Fibroblast of skin of left biceps (primary cell): ENCODE measurements around the gene CACHD1.

Experiments
- DNase-seq, 2 experiments: peaks; one replicate each; pipeline ENCODE4 v3.0.0-alpha.2; 2013; ENCODE audit warnings: low read depth in 2 of 2

CACHD1 gene

DNA sequence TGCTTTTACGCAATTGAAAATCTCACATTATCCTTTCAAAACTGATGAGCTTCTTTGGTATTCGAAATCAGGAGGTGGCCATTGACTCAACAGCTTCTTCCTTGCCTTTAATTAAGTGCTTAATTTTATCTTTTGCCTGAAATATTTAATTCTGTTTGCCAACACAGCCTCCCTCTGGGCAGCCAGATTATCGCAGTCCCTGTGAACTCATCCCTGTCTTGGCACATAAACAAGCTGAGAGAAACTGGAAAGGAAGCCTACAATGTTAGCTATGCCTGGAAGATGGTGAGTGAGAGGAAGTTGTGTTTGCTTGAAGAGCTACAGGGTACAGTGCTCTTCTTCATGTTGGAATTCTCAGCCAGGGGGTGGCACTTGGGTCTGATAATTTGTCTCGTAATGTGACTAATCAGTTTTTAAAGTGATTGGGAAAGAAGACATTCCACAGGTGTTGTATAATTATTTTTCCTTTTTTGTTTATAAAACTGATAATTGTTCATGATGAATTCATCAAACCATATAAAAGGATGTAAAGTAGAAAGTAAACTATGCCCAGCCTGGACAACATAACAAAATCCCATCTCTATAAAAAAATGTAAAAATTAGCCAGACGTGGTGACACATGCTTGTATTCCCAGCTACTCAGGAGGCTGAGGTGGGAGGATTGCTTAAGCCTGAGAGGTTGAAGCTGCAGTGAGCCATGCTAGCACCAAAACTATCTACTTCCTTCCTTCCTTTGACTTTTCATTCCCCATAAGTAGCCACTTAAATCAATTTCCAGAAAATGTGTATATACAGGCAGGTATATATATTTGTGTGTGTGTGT, 184.8 kb downstream of the CACHD1 start:
- peak in 1 of 2 experiments; percentile 4 for DNase-seq

DNA sequence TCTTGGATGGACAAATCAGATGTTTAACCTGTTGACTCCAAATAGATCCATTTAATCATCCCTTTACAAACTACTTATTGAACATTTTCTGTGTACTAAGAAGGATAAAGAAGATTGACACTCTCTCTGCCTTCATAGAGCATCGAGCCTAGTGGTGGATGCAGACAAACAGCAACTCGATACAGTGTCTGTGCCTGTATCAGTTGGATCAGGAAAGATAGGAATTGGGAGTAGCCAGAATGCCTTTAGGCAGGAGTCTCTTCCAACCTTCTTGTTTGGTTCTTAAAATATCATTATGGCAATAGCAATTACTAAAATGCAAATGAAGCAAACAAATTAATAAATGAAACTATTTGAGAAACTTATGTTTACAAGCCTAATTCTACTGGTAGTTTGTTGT, 185.9 kb downstream of the CACHD1 start:
- no peak for DNase-seq

DNA sequence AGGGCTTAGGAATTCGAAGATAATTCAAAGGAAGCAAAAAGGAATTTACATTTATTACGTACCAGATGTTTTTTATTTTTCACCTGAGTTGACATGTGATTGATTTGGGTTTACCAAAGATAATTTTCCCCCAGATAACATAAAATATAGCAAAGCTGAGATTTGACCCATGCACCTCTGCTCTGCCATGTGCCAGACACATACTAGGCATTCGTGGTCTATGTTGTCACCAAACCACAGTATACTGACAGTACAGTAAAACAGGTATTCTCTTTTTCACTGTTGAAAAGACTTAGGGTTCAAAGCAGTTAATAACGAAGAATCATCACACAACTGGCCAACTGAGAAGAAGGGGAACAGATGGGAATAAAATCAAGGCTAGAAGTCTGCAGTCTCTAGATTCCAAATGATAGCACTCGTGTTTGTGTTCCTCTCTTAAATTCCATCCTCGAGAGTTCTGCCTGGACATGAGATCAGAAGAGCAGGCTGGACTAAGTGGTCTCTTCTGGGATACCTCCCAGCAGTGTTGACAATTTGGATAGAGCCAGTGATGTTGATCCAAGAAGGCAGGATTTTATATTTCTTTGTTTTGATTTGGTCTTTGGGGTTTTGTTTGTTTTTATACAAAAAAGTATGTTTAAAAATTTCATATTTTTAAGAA, 189.7 kb downstream of the CACHD1 start:
- no peak for DNase-seq

DNA sequence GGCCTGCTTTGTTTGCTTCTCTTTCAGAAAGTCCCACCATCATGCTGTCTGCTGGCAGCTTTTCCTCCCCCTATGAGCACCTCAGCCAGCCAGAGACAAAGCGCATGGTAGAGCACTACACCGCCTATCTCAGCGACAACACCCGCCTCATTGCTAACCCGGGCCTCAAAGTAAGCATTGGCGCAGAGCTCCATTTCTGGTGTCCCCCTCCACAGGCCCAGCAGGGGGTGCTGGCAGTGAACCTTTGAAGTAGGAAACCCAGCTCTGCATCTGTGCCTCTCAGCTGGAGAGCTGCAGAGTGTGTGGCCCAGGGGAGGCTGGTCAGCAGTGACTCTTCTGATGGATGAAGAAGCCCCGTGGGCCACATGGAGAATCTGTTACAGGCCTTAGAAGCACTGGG, 193.7 kb downstream of the CACHD1 start:
- no peak for DNase-seq

DNA sequence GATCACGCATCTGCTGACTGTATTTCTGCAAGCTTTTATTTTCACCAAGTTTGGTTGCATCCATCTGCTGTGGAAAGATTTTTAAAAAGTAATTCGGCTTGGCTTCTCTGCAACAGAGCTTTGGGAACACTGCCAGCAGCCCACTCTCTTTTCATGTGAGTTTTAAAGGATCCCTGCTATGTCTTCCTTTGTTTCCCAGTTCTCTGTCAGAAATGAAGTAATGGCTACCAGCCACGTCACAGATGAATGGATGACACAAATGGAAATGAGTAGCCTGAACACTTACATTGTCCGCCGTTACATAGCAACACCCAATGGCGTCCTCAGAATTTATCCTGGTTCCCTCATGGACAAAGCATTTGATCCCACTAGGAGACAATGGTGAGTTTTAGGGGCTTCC, 194.4 kb downstream of the CACHD1 start:
- DNase-seq, result no peak

DNA sequence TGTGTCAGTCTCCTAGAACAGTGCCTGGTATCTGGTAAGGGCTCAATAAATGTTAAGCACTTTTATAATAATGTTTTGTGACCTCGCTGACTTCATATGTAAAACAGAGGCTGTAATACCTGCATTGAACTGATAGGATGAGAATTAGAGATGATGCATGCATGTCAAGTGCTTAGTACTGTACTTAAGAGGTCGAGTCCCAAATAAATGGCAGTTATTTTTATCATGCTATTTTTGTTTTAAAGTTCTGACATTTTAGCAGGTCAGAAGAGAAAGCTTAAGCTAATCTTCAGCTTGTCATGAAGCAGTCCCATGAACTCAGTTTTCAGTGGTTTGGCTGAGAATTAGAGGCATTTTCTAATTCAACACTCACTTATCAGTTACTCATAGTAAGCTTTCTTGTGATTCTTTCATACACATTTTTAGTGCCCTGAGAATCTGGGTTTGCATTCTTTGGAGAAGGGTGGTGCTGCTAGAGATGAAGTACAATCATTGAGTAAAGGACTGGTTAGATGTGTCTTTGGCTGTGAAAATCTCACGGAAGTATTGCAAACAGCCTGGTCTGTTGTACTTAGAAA, 199.3 kb downstream of the CACHD1 start:
- DNase-seq, result no peak

DNA sequence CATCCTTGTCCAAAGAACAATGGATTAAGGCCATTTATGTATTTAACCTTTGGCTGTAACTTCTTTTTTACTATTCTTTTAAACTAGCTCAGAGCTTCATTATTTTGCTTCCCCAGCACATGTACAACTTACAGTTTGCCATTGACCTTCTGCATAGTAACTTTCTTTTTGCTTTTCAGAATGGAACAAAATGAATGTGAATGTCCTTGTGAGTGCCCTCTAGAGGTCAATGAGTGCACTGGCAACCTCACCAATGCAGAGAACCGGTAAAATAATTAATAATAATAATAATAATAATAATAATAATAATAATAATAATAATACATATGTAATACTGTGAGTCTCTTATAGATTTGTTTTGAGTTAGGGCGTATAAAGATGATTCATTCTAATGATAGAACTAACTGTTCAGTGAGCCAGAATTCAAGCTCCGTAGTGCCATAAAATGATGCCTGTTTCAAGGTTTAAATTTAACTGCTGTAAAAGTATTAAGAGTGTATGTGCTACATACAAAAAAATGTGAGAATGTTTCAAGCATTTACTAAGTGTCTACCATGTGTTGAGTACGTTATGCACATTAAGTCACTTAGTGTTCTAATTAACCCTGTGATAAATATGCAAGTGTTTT, 205.9 kb downstream of the CACHD1 start:
- no peak for DNase-seq

DNA sequence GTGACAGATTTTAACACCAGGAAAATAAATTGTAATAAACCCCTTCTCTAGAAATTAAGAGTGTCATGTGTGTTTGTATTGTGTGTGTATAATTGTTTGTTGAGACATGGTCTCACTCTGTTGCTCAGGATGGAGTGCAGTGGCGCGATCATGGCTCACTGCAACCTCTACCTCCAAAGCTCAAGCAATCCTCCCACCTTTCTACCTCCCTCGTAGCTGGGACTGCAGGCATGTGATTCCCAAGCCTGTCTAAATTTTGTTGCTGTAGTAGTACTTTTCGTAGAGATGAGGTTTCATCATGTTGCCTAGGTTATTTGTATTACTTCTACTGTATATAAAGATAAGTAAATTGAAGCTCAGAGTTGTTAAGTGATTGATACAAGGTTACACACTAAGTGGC, 206.5 kb downstream of the CACHD1 start:
- DNase-seq, result no peak

DNA sequence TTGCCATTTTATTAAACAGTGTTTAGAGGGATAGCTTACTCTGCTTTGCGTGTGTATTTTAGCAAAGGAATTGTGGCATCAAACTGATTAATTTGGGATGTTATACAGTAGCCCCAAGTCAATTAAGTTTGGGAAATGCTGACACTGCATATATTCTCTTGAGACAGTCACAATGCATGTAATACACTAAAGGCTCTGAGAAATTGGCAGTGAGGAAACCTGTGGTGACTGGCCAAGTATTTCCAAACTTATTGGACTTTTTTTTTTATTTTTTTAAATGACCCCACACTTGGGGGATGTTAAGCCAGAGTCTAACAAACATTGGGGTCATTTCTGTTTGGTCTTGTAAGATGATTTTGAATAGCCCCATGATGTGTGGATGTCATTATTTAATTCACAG, 207.6 kb downstream of the CACHD1 start:
- no peak for DNase-seq

DNA sequence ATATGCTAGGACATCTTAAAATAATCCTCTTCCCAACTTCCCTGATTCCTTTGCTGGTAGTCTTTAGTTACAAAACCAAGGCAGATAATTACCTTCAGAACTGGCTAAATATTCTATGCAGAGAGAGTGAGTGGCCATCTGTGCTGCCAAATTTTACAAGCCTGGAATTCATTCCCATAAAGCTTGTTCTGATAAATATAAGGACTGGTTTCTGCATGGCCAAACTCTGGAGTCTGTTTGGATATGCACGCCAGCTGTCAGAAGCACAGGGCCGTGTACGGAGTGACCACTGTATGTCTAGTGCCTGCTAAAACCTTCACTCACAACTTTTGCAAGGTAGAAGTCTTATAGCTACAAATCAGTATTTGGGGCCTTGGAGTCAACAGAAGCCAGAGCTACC, 208.4 kb downstream of the CACHD1 start:
- DNase-seq, result no peak

DNA sequence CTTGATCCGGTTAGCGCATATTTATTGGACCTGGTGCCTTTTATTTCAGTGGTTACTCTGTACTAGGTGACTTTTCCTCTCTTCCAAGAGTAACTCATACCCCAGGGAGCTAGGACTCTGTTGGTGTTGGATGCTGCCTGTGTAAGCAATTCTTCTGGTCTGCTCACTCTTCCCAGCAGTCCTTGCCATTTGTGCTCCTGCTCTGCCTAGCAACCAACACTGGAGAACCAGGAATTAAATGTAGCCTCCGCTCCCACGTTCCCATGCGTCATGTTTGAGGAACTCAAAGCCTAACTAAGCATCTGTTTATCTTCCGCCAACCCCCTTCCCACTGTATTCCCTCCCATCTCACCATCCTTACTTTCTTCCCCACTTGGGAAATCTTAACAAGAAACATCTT, 209.2 kb downstream of the CACHD1 start:
- no peak for DNase-seq

DNA sequence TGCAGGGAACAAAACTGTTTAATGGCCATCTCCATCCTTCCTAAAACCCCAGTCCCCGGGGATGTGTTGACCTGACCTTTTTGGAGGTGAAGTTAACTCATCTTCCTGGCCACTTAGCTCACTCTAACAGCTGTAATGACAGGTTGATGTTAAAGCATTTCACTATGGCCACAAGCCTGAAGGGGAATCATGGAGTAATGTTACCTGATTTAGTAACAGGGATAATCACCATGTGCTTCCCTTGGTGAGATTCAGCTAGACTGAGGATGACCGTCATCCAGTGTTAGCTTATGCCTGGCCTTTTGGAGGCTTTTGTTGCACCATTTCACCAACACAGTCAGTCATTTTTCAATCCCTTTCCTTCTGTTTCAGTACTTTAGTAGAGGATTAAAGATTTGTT, 210.7 kb downstream of the CACHD1 start:
- DNase-seq, result no peak

DNA sequence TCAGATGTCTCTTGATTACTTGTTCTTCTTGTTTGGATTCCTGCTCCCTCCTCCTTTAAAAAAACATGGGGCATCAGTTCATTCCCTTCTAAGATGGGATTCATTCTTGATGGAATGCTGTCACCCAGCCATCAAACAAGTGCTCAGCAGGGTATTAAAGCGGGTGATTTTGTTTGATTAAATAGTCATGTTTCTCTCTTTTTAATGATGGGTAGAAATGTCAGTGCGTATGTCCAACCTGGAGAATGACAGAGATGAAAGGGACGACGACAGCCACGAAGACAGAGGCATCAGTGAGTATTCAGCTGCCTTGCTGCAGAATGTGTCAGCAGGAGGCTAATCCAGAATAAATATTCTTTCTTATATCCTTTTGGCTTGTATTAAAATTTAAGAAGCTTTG, 211.1 kb downstream of the CACHD1 start:
- no peak for DNase-seq

DNA sequence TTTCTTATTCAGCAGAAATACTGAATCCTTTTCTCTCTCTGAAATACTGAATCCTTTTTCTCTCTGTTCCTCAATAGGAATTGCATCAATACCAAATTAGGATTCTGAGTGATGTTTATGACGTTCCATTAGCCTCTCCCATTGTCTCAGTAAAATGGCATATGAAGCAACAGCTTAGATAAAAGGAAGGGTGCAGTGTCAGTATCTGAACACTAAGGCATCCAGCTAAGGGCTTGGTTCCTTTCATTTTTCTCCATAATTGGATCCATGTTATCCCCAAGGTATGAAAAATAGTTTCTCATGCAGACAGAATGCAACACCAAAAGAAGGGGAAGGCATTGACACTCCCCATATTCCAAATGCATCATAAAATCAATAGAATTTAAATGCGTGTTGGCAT, 213.5 kb downstream of the CACHD1 start:
- DNase-seq, result no peak

DNA sequence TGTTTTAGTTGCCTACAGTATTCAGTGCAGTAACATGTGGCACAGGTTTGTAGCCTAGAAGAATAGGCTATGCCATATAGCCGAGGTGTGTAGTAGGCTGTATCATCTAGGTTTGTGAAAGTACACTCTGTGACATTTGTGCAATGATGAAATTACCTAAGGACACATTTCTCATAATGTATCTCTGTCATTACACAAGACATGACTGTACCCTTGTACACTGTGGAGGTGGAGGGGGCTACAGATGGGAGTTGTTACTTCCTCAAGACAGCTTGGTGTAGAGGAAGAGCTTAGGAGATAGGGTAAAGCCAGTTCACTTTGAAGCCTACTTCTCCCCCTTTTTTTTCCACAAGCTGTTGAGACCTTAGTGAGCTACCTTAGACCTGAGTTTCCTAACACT, 215.3 kb downstream of the CACHD1 start:
- DNase-seq, result no peak

DNA sequence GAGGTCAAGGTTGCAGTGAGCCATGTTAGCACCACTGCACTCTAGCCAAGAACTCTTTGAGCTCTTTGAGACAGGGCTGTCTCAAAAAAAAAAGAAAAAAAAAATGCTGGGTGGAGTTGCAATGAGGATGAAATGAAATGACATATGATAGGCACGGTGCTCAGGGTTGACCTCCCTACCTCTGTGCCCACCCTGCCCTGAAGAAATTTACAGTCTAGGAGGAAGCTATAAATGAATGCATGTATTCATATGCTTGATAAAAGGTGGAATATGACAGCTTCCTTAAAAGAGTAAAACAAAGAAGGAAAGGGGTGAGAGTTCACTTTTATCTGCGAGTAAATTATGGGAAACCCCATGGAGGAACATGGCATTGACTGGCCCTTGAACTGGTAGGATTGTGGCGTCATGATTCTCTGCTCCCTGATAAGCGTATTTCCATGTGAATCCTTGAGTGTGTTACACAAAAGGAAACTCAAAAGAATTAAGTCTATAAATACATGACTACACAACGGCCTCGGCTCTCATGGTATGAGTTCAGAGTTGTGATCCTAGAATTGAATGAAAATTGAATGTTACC, 215.9 kb downstream of the CACHD1 start:
- no peak for DNase-seq

DNA sequence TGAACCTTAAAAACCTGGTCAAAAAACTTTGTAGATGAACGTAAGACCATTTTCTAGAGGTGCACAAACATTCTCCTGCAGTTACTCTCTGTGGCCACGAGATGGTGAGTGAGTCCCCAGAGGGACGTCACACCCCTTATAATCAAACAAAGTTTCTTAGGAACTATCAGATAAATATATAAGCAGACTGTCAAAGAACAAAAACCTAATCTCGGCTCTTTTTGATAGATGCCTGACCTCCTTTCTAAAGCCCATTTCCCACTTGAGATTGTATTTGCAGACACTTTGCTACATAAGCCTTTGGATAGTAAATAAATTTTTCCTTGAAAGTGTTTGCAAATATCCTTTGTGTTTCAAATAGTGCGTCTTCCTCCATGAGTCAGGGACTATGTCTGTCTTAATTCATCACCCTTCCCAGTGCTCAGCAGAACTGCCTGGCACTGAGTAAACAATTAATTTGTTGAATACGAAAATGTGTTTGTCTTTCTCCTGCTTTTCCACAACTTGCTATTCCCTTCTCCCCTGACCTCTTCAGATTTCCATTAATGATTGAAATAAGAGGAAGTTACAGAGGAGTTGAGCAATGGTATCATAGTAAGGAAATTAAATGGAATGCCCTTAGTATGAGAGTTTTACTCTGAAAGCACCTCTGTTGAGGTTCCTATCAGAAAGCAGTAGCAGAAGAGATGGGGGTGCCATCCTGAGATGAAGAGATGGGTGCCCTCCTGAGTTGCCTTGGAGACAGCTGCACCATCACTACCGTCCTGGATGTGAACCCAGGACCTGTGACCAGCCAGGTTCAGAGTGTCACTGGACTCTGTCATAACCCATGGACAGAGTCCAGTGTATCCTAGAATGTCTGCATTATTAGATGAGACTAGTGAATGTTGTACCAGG, 217.1 kb downstream of the CACHD1 start:
- no peak for DNase-seq

DNA sequence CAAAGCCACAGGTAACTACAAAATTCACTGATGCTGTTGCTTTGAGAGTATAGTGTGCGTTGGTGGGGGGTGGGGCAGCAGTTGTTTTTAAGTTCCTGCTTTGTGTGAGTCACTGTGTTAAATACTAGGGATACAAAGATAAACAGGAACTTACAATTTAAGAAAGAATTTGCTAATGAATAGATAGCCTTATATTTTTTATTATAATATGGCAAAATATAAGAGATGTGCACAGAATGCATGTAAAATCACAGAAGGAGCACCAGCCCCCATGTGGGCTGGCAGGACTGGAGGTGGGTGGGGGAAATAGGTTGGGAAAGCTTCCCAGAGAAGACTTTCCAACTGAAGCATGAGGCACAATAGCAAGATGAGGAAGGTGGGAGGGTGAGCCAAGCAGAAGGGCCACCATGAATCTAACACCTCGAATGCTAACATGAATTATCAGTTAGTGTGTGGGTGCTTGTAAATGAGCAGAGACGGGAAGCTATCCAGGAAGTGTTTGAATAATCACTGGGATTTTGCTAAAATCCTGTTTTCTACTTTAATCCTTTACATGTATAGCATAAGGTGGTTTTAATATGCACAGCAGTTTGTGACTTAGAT, 217.9 kb downstream of the CACHD1 start:
- DNase-seq, result no peak

DNA sequence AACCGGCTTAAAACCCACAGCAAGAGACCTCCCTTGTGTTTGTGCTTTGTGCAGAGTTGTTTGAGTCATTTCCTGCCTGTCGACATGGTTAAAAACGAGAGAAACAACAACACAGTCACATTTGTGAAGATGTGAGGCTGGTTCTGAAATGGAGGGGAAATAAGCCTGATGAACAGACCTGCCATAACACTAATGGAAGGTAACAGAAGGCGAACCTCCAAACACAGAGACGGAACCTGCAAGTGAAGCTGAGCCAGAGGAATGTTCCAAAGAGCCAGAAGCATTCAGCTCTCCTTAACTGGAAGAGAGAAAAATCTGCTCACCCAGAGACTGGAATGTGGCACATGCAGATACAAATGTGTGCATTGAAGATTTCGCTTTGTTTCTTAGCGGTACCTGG, 221.7 kb downstream of the CACHD1 start:
- no peak for DNase-seq

DNA sequence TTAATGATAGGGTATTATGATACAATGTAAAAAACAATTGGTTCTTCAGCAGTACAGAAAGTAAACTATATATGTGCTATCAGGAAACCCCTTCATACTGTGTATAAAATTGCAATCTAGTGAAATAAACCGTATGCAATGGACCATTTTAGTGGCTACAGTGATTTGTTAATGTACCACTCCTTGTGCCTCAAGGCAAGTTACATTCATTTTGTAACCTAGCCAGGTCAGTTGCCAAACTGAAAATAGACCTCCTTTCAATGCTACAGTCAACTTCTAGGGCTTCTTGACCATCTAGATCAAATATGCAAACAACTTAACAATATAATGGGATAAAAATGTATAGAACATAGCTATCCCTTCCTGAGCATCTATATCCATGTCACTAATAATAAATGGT, 223.0 kb downstream of the CACHD1 start:
- DNase-seq, result no peak

DNA sequence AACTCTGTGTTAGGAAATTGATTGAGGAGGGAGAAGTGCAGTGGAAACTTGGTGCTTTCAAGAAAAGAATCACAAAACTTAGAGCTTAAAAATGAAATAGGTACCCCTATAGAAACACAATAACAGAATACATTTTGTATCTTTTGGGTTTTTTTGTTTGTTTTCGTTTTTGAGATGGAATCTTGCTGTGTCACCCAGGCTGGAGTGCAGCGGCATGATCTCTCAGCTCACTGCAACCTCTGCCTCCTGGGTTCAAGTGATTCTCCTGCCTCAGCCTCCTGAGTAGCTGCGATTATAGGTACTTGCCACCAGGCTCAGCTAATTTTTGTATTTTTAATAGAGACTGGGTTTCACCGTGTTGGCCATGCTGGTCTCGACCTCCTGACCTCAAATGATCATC, 223.5 kb downstream of the CACHD1 start:
- DNase-seq, result no peak
